ENCODE data around the gene HBS1L. TPM values are rescaled to one million over a fixed set of nuclear protein-coding genes. Genes with fewer than 3 reads are reported as not detected.

Gene HBS1L
- polyA plus RNA-seq, 1 of the 3 experiments (the other 2 are of a cell fraction), result 19.0 TPM

GRCh38 chr6:135054569-135055498 lies at the start of gene HBS1L (continued):
- TF ChIP-seq MAX (IDR thresholded peaks at IDR 0.05; ENCODE audit: low read depth) (peak; percentile 43; the same call in 1 of the 2 replicates), ELF1 (IDR thresholded peaks at IDR 0.05) (no peak), PBX3 (IDR thresholded peaks at IDR 0.05) (no peak), GATA2 (CRISPR knock-in tag; IDR thresholded peaks at IDR 0.05) (peak; percentile 66; the same call in 1 of the 2 replicates), RAD21 (IDR thresholded peaks at IDR 0.05; ENCODE audit: low read length) (no peak), EZH2phosphoT487 (IDR thresholded peaks at IDR 0.05; ENCODE audit: borderline replicate concordance, low read depth) (no peak), JUND (IDR thresholded peaks at IDR 0.05) (no peak), USF2 (IDR thresholded peaks at IDR 0.05; ENCODE audit: borderline replicate concordance, low read depth, low read length) (no peak), SMC3 (IDR thresholded peaks at IDR 0.05; ENCODE audit: low read depth, low read length) (no peak), POLR2AphosphoS5 (IDR thresholded peaks at IDR 0.05; ENCODE audit: low read depth, low read length) (peak; percentile 95), TEAD4 (IDR thresholded peaks at IDR 0.05; ENCODE audit: borderline replicate concordance, insufficient read depth) (no peak)

GRCh38 chr6:135104199-135104598 lies 49.6 kb upstream of the HBS1L start:
- ChIA-PET CTCF (no interaction called here), POLR2A (no interaction called here)
- no peak overlapping the region for H3K4me3 ChIP-seq (ENCODE audit: low read depth in 2 of 2, low read length in 1 of 2)
- H3K9me2 ChIP-seq, result no peaks in the 10 kb centered on the region
- DNase-seq, result no peak
- WGBS (ENCODE audit: low lambda C conversion rate), result 75% methylated on average over 4 of the region's 4 CpGs
- no peaks in the 10 kb centered on the region for H3K36me3 ChIP-seq (replicated peaks in 1 of 2; ENCODE audit: control insufficient read depth in 1 of 2, insufficient read depth in 2 of 2, low read length in 1 of 2)
- no peak for TF ChIP-seq MEF2A (IDR thresholded peaks at IDR 0.05; ENCODE audit: borderline replicate concordance, low read depth)
- no peak for TF ChIP-seq NRF1 (IDR thresholded peaks at IDR 0.05; ENCODE audit: low read depth, low read length)
- no peak for TF ChIP-seq ZBTB33 (IDR thresholded peaks at IDR 0.05; ENCODE audit: borderline replicate concordance, low read depth)
- no peak for TF ChIP-seq GATA2 (CRISPR knock-in tag; IDR thresholded peaks at IDR 0.05)
- TF ChIP-seq TEAD4 (IDR thresholded peaks at IDR 0.05; ENCODE audit: borderline replicate concordance, insufficient read depth), result no peak
- no peak for TF ChIP-seq TCF12 (IDR thresholded peaks at IDR 0.05)
- TF ChIP-seq IRF3 (IDR thresholded peaks at IDR 0.05; ENCODE audit: low read depth, low read length), result no peak
- TF ChIP-seq CHD2 (IDR thresholded peaks at IDR 0.05; ENCODE audit: low read length, partially characterized antibody), result no peak
- no peak for TF ChIP-seq TAF1 (IDR thresholded peaks at IDR 0.05; ENCODE audit: borderline replicate concordance, low read depth, low read length)
- no peak for TF ChIP-seq REST (IDR thresholded peaks at IDR 0.05; ENCODE audit: low read depth, low read length)
- TF ChIP-seq JUND (IDR thresholded peaks at IDR 0.05), result no peak
- TF ChIP-seq ELF1 (IDR thresholded peaks at IDR 0.05), result no peak
- no peak for TF ChIP-seq FOXM1 (IDR thresholded peaks at IDR 0.05; ENCODE audit: low read depth)
- H3K4me2 ChIP-seq, result no peak overlapping the region
- H3K9me3 ChIP-seq, result no peaks in the 10 kb centered on the region
- no peaks in the 10 kb centered on the region for H3K27me3 ChIP-seq (ENCODE audit: insufficient read depth)
- no peak overlapping the region for H3K9ac ChIP-seq
- no peaks in the 10 kb centered on the region for H3F3A ChIP-seq (replicated peaks; ENCODE audit: insufficient read depth)
- H3K4me1 ChIP-seq (ENCODE audit: control insufficient read depth in 1 of 2, insufficient read depth in 2 of 2, low read depth in 1 of 2, low read length in 1 of 2), result peaks cover 0 to 5% of the 10 kb centered on the region in 2 experiments; a peak in 2 of 4 replicates
- H3K27ac ChIP-seq (ENCODE audit: low read depth in 2 of 2, low read length in 1 of 2), result no peak overlapping the region
- H4K20me1 ChIP-seq (ENCODE audit: insufficient read depth), result no peaks in the 10 kb centered on the region
- no peak overlapping the region for H2AFZ ChIP-seq (ENCODE audit: low read depth)
- H3K79me2 ChIP-seq (ENCODE audit: insufficient read depth), result no peaks in the 10 kb centered on the region
